DMS53 treated with DMSO at 0.1 percent for 48 hours (cell line): ENCODE measurements around the gene ACOT4.
"Not testable (repeated sequence)": the region's sequence is repeated elsewhere in the genome, so short reads cannot be mapped to it uniquely, and the experiment has no call there.

Experiments
- DNase-seq: peaks from one replicate; lab custom pipeline; 2025; ENCODE audit not compliant: unreplicated experiment; lab: John Stamatoyannopoulos, UW

ACOT4 gene

GRCh38 chr14:73591690-73592449 is at the start of gene ACOT4:
TSS of gene ACOT4 (plus strand) at chr14:73591873. CDS start at chr14:73591960, 87 bp downstream.
- peak; percentile 28 for DNase-seq

GRCh38 chr14:73542961-73543360 is 48.7 kb upstream of the ACOT4 start:
- not testable (repeated sequence) for DNase-seq

- DNase-seq: not testable (repeated sequence)
Measured at GRCh38 chr14:73545353-73545752, 46.3 kb upstream of the ACOT4 start.

- not testable (repeated sequence) for DNase-seq
Measured at GRCh38 chr14:73549097-73549496, 42.6 kb upstream of the ACOT4 start.

- not testable (repeated sequence) for DNase-seq
Measured at GRCh38 chr14:73549889-73550524, 41.7 kb upstream of the ACOT4 start.

GRCh38 chr14:73553845-73554244 is 37.8 kb upstream of the ACOT4 start:
- no peak for DNase-seq

GRCh38 chr14:73557201-73557600 is 34.5 kb upstream of the ACOT4 start:
- not testable (repeated sequence) for DNase-seq

GRCh38 chr14:73558238-73558637 is 33.4 kb upstream of the ACOT4 start:
- not testable (repeated sequence) for DNase-seq

- not testable (repeated sequence) for DNase-seq
Measured at GRCh38 chr14:73562256-73562655, 29.4 kb upstream of the ACOT4 start.

- DNase-seq: not testable (repeated sequence)
Measured at GRCh38 chr14:73562696-73563095, 29.0 kb upstream of the ACOT4 start.

- DNase-seq: not testable (repeated sequence)
Measured at GRCh38 chr14:73566431-73566830, 25.2 kb upstream of the ACOT4 start.

- DNase-seq: not testable (repeated sequence)
Measured at GRCh38 chr14:73566935-73567334, 24.7 kb upstream of the ACOT4 start.

GRCh38 chr14:73567358-73567757 is 24.3 kb upstream of the ACOT4 start:
- no peak for DNase-seq

- no peak for DNase-seq
Measured at GRCh38 chr14:73567951-73568885, 23.5 kb upstream of the ACOT4 start.

- DNase-seq: not testable (repeated sequence)
Measured at GRCh38 chr14:73568886-73569184, 22.8 kb upstream of the ACOT4 start.

GRCh38 chr14:73569185-73569958 is 22.3 kb upstream of the ACOT4 start, which contains the start of gene ACOT2:
TSS of gene ACOT2 (plus strand) at chr14:73569213. CDS start at chr14:73569241, 28 bp downstream.
- peak; percentile 52 for DNase-seq

GRCh38 chr14:73570913-73571312 is 20.8 kb upstream of the ACOT4 start:
- DNase-seq: peak; percentile 11

- DNase-seq: not testable (repeated sequence)
Measured at GRCh38 chr14:73573034-73573433, 18.6 kb upstream of the ACOT4 start.

GRCh38 chr14:73573740-73574139 is 17.9 kb upstream of the ACOT4 start:
- DNase-seq: not testable (repeated sequence)

GRCh38 chr14:73574251-73574650 is 17.4 kb upstream of the ACOT4 start:
- not testable (repeated sequence) for DNase-seq
